Activated gamma-delta T cell treated with Interleukin-2 at 50 U/mL for 16 hours (primary cell): ENCODE data around the gene OR2C3.
"Not testable (repeated sequence)": the region's sequence is repeated elsewhere in the genome, so short reads cannot be mapped to it uniquely, and the experiment has no call there.

Experiments used
- DNase-seq: peaks from one replicate; pipeline ENCODE4 v3.0.0-alpha.2; 2020

OR2C3 gene

GRCh38 chr1:247536340-247536739 lies at the start of gene OR2C3:
OR2C3 (minus strand) TSS chr1:247536440; CDS start chr1:247532511, 3,929 bp downstream.
- DNase-seq: no peak

- no peak for DNase-seq
Observed at GRCh38 chr1:247578946-247579460, 42.8 kb upstream of the OR2C3 start.

GRCh38 chr1:247576514-247576913 lies 40.3 kb upstream of the OR2C3 start:
- DNase-seq: no peak

GRCh38 chr1:247574664-247575063 lies 38.4 kb upstream of the OR2C3 start:
- no peak for DNase-seq

GRCh38 chr1:247574236-247574635 lies 38.0 kb upstream of the OR2C3 start:
- DNase-seq: no peak

GRCh38 chr1:247562198-247562597 lies 26.0 kb upstream of the OR2C3 start:
- no peak for DNase-seq

- DNase-seq: no peak
Observed at GRCh38 chr1:247561711-247562110, 25.5 kb upstream of the OR2C3 start.

- DNase-seq: no peak
Observed at GRCh38 chr1:247557926-247558674, 21.9 kb upstream of the OR2C3 start.

GRCh38 chr1:247552231-247552630 lies 16.0 kb upstream of the OR2C3 start:
- DNase-seq: no peak

GRCh38 chr1:247551721-247552120 lies 15.5 kb upstream of the OR2C3 start:
- DNase-seq: no peak

- no peak for DNase-seq
Observed at GRCh38 chr1:247548769-247549182, 12.5 kb upstream of the OR2C3 start, which contains the start of gene GCSAML. GCSAML (plus strand) TSS chr1:247549134; CDS start chr1:247549192, 58 bp downstream.

GRCh38 chr1:247548092-247548491 lies 11.9 kb upstream of the OR2C3 start:
- no peak for DNase-seq

GRCh38 chr1:247542811-247543210 lies 6.6 kb upstream of the OR2C3 start:
- DNase-seq: no peak

- no peak for DNase-seq
Observed at GRCh38 chr1:247540581-247540980, 4.3 kb upstream of the OR2C3 start.

GRCh38 chr1:247539215-247539614 lies 3.0 kb upstream of the OR2C3 start:
- no peak for DNase-seq

- DNase-seq: no peak
Observed at GRCh38 chr1:247538561-247538960, 2.3 kb upstream of the OR2C3 start.

GRCh38 chr1:247535402-247535801 lies 838 bp downstream of the OR2C3 start:
- no peak for DNase-seq

- no peak for DNase-seq
Observed at GRCh38 chr1:247531937-247532336, 4.3 kb downstream of the OR2C3 start.

- DNase-seq: no peak
Observed at GRCh38 chr1:247530785-247531184, 5.5 kb downstream of the OR2C3 start.

- DNase-seq: no peak
Observed at GRCh38 chr1:247529771-247530355, 6.4 kb downstream of the OR2C3 start.

- no peak for DNase-seq
Observed at GRCh38 chr1:247528812-247529474, 7.3 kb downstream of the OR2C3 start.

- not testable (repeated sequence) for DNase-seq
Observed at GRCh38 chr1:247521886-247522285, 14.4 kb downstream of the OR2C3 start.

- DNase-seq: no peak
Observed at GRCh38 chr1:247518613-247518891, 17.7 kb downstream of the OR2C3 start.
